Uterus (tissue), 4 donors: ENCODE results near the gene PODXL. TPM values are rescaled to one million over a fixed set of nuclear protein-coding genes. Genes with fewer than 3 reads are reported as not detected.
"Not testable (repeated sequence)": the region's sequence is repeated elsewhere in the genome, so short reads cannot be mapped to it uniquely, and the experiment has no call there.

Experiments used
- DNase-seq, 2 donors: peaks; one replicate each; pipeline ENCODE4 v3.0.0-alpha.2; 2019 to 2020
- H3K27ac ChIP-seq, 2 donors: fragments of 200-600 bp; sonication (generic); 1 replicate in 1 of 2; 2 replicates in 1 of 2; pipeline ENCODE4 v1.5.1; 2016 to 2018
- H3K27me3 ChIP-seq, 2 donors: fragments of 200-600 bp; sonication (generic); one replicate each; pipeline ENCODE4 v1.5.1; 2018 to 2019; ENCODE audit warnings: control low read depth in 1 of 2
- H3K36me3 ChIP-seq, 2 donors: fragments of 200-600 bp; sonication (generic); one replicate each; pipeline ENCODE4 v1.5.1; 2019; ENCODE audit warnings: control low read depth in 1 of 2
- H3K4me1 ChIP-seq, 2 donors: fragments of 200-600 bp; sonication (generic); one replicate each; pipeline ENCODE4 v1.5.1; 2018 to 2019; ENCODE audit warnings: control low read depth in 1 of 2
- H3K4me3 ChIP-seq, 2 donors: fragments of 200-600 bp; sonication (generic); 1 replicate in 1 of 2; 2 replicates in 1 of 2; pipeline ENCODE4 v1.5.1; 2018 to 2019; ENCODE audit warnings: mild to moderate bottlenecking in 1 of 2
- H3K9me3 ChIP-seq, 2 donors: fragments of 200-600 bp; sonication (generic); one replicate each; pipeline ENCODE4 v1.5.1; 2019; ENCODE audit warnings: control low read depth in 1 of 2
- CTCF ChIP-seq, 4 experiments: fragments of 200-600 bp in 2 of 4; fragments of 450-650 bp in 2 of 4; sonication (generic) in 2 of 4; IDR thresholded peaks; one replicate each; pipeline ENCODE4 v1.5.1; 2016 to 2019; ENCODE audit warnings: antibody characterized with exemption in 4 of 4, mild to moderate bottlenecking in 2 of 4, moderate library complexity in 1 of 4
- POLR2A ChIP-seq, 2 donors: fragments of 450-650 bp; IDR thresholded peaks; one replicate each; pipeline ENCODE4 v1.6.1; 2016; ENCODE audit warnings: antibody characterized with exemption in 2 of 2, mild to moderate bottlenecking in 1 of 2, moderate library complexity in 1 of 2
- intact Hi-C: fragments of 100-400 bp; cut with DNase I; formaldehyde crosslinking; loops from one replicate; pipeline ENCODE4 v1.15.1; 2023; ENCODE audit warnings: low total_unique reads
- total RNA-seq, 4 donors: library from RNA; depleted of rRNA in 3 of 4; stranded (reverse); fragments of >200 nt in 3 of 4; gene quantifications; one replicate each; pipeline versions ENCODE4 v1.1.0 to v1.2.4, GENCODE V29; 2014 to 2023
- donor health status: DM: yes; HTN: yes; CAD: no.

Gene PODXL
- total RNA-seq, 4 donors from 2014 or later = 33.6 to 135 (median 36.1) TPM

- Histone ChIP-seq H3K27me3 (no peaks in the 10 kb centered on the region), H3K27ac (peak overlapping the region; percentile 21 to 60), H3K9me3 (no peaks in the 10 kb centered on the region), H3K36me3 (no peaks in the 10 kb centered on the region), H3K4me1 (no peaks in the 10 kb centered on the region), H3K4me3 (no peak overlapping the region)
- no peak for DNase-seq
- no peak for TF ChIP-seq CTCF (IDR thresholded peaks at IDR 0.05)
- no peak for TF ChIP-seq POLR2A (IDR thresholded peaks at IDR 0.05)
- intact Hi-C loops = loop anchor here (5.0 kb wide), 1 partner anchor 143 kb away; no protein-coding TSS in a partner anchor
Observed at GRCh38 chr7:131508754-131509486, 47.5 kb downstream of the PODXL start.

GRCh38 chr7:131507592-131508331, 48.7 kb downstream of the PODXL start:
- intact Hi-C loops = loop anchor here (5.0 kb wide), 1 partner anchor 145 kb away; no protein-coding TSS in a partner anchor
- peak overlapping the region; percentile 23 to 60 for H3K27ac ChIP-seq
- H3K4me3 ChIP-seq = no peak overlapping the region
- no peaks in the 10 kb centered on the region for H3K36me3 ChIP-seq
- no peaks in the 10 kb centered on the region for H3K9me3 ChIP-seq
- peak; percentile 84 to 87 for DNase-seq
- H3K27me3 ChIP-seq = no peaks in the 10 kb centered on the region
- no peak for TF ChIP-seq POLR2A (IDR thresholded peaks at IDR 0.05)
- peak; percentile 91 to 93 (median 92) for TF ChIP-seq CTCF (IDR thresholded peaks at IDR 0.05)
- peaks cover 0 to 8% of the 10 kb centered on the region in 2 donors for H3K4me1 ChIP-seq

- H3K36me3 ChIP-seq = no peaks in the 10 kb centered on the region
- H3K27me3 ChIP-seq = no peaks in the 10 kb centered on the region
- no peak overlapping the region for H3K27ac ChIP-seq
- TF ChIP-seq CTCF (IDR thresholded peaks at IDR 0.05) (no peak), POLR2A (IDR thresholded peaks at IDR 0.05) (no peak)
- peaks cover 0 to 8% of the 10 kb centered on the region in 2 donors for H3K4me1 ChIP-seq
- DNase-seq = no peak
- no peak overlapping the region for H3K4me3 ChIP-seq
- intact Hi-C loops = loop anchor here (5.0 kb wide), 1 partner anchor 146 kb away; no protein-coding TSS in a partner anchor
- H3K9me3 ChIP-seq = no peaks in the 10 kb centered on the region
Observed at GRCh38 chr7:131506597-131506996, 49.8 kb downstream of the PODXL start.

- DNase-seq = no peak
- Histone ChIP-seq H3K9me3 (no peaks in the 10 kb centered on the region), H3K36me3 (no peaks in the 10 kb centered on the region), H3K4me3 (no peak overlapping the region), H3K27me3 (no peaks in the 10 kb centered on the region), H3K4me1 (peaks cover 0 to 8% of the 10 kb centered on the region in 2 donors), H3K27ac (no peak overlapping the region)
- no peak for TF ChIP-seq POLR2A (IDR thresholded peaks at IDR 0.05)
- no peak for TF ChIP-seq CTCF (IDR thresholded peaks at IDR 0.05)
- intact Hi-C loops = loop anchor here (5.0 kb wide), 1 partner anchor 146 kb away; no protein-coding TSS in a partner anchor
Observed at GRCh38 chr7:131505636-131506557, 50.5 kb downstream of the PODXL start.

GRCh38 chr7:131505037-131505620, 51.3 kb downstream of the PODXL start:
- H3K4me3 ChIP-seq, H3K27me3 ChIP-seq, DNase-seq, H3K9me3 ChIP-seq, H3K36me3 ChIP-seq, H3K4me1 ChIP-seq, H3K27ac ChIP-seq: not testable (repeated sequence)
- intact Hi-C loops = loop anchor here (5.0 kb wide), 1 partner anchor 147 kb away; no protein-coding TSS in a partner anchor
